GM12878 (cell line): ENCODE results near the gene UBR3.

Source experiments
- BRCA1 ChIP-seq: IDR thresholded peaks from 2 replicates; pipeline ENCODE4 v1.6.1; 2011; ENCODE audit warnings: low read depth, low read length, improper control_type of control experiment
- EP300 ChIP-seq, 2 experiments: fragments of 150-350 bp in 1 of 2; IDR thresholded peaks; 2 replicates each; pipeline ENCODE4 v1.6.1; 2011 to 2012; ENCODE audit warnings: low read depth in 2 of 2, low read length in 2 of 2, borderline replicate concordance in 1 of 2, improper control_type of control experiment in 1 of 2, inconsistent platforms in 1 of 2; ENCODE audit not compliant: control insufficient read depth in 1 of 2
- FOS ChIP-seq: IDR thresholded peaks from 3 replicates; pipeline ENCODE4 v1.6.1; 2011; ENCODE audit warnings: borderline replicate concordance; ENCODE audit not compliant: insufficient read length; ENCODE audit errors: extremely low read depth
- POLR2AphosphoS5 ChIP-seq: IDR thresholded peaks from 2 replicates; pipeline ENCODE4 v1.6.1; 2011; ENCODE audit warnings: mild to moderate bottlenecking, low read length, inconsistent platforms
- YY1 ChIP-seq: IDR thresholded peaks from 2 replicates; pipeline ENCODE4 v1.6.1; 2011; ENCODE audit warnings: low read depth, mild to moderate bottlenecking, low read length
- TF ChIP-seq, protein P1 (sequence below): IDR thresholded peaks from 2 replicates; pipeline ENCODE4 v1.6.1; 2012; ENCODE audit warnings: mild to moderate bottlenecking, low read depth, low read length

- TF ChIP-seq YY1 (no peak), EP300 (IDR thresholded peaks at IDR 0.05; ENCODE audit: borderline replicate concordance in 1 of 2, control insufficient read depth in 1 of 2, low read depth in 2 of 2, low read length in 2 of 2) (no peak), FOS (no peak), BRCA1 (no peak), POLR2AphosphoS5 (no peak)
- TF ChIP-seq, protein P1, sequence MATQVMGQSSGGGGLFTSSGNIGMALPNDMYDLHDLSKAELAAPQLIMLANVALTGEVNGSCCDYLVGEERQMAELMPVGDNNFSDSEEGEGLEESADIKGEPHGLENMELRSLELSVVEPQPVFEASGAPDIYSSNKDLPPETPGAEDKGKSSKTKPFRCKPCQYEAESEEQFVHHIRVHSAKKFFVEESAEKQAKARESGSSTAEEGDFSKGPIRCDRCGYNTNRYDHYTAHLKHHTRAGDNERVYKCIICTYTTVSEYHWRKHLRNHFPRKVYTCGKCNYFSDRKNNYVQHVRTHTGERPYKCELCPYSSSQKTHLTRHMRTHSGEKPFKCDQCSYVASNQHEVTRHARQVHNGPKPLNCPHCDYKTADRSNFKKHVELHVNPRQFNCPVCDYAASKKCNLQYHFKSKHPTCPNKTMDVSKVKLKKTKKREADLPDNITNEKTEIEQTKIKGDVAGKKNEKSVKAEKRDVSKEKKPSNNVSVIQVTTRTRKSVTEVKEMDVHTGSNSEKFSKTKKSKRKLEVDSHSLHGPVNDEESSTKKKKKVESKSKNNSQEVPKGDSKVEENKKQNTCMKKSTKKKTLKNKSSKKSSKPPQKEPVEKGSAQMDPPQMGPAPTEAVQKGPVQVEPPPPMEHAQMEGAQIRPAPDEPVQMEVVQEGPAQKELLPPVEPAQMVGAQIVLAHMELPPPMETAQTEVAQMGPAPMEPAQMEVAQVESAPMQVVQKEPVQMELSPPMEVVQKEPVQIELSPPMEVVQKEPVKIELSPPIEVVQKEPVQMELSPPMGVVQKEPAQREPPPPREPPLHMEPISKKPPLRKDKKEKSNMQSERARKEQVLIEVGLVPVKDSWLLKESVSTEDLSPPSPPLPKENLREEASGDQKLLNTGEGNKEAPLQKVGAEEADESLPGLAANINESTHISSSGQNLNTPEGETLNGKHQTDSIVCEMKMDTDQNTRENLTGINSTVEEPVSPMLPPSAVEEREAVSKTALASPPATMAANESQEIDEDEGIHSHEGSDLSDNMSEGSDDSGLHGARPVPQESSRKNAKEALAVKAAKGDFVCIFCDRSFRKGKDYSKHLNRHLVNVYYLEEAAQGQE, result no peak
Observed at GRCh38 chr2:169849710-169850109, 22.5 kb downstream of the UBR3 start.
